Caco-2 (cell line): Measurements from ENCODE around the gene CMKLR1. TPM values are rescaled to one million over a fixed set of nuclear protein-coding genes. Genes with fewer than 3 reads are reported as not detected.

Experiments
- BruUV-seq: library from RNA; stranded (reverse); fragments of 400-500 nt; replicated peaks from 2 replicates; lab custom pipeline; 2021; lab: Mats Ljungman, UMichigan
- CTCF ChIA-PET: fragments of 300-600 bp; sonication (Branson Sonifier 250); formaldehyde crosslinking; loops from one replicate; lab custom pipeline; 2022; ENCODE audit warnings: antibody characterized with exemption; lab: Charles Lee
- POLR2A ChIA-PET: fragments of 300-600 bp; sonication (Branson Sonifier 250); formaldehyde crosslinking; loops from one replicate; lab custom pipeline; 2022; ENCODE audit warnings: antibody characterized with exemption; lab: Charles Lee
- DNase-seq, 2 experiments: peaks; one replicate each; pipeline versions ENCODE4 v3.0.0 to v3.0.0-alpha.2; 2020 to 2022
- H3K27me3 ChIP-seq: replicated peaks from 2 replicates; pipeline ENCODE4 v1.6.0; 2011; ENCODE audit warnings: low read length; ENCODE audit not compliant: control insufficient read depth, insufficient read depth
- H3K36me3 ChIP-seq: 2 replicates; pipeline ENCODE4 v1.5.1; 2011; ENCODE audit warnings: low read length; ENCODE audit not compliant: control insufficient read depth, insufficient read depth
- H3K4me1 ChIP-seq: fragments of 250-450 bp; sonication (Bioruptor Pico); 2 replicates; pipeline ENCODE4 v1.5.1; 2020; ENCODE audit warnings: mild to moderate bottlenecking
- H3K4me3 ChIP-seq: 2 replicates; pipeline ENCODE4 v1.5.1; 2011; ENCODE audit warnings: low read depth, mild to moderate bottlenecking, control low read depth, low read length
- H3K9me3 ChIP-seq: fragments of 250-450 bp; sonication (Bioruptor Pico); 2 replicates; pipeline ENCODE4 v1.5.1; 2020; ENCODE audit warnings: mild to moderate bottlenecking, moderate library complexity
- H3K27ac Mint-ChIP-seq: one replicate; pipeline ENCODE4 v1.8.0; 2022; ENCODE audit warnings: mixed read lengths; ENCODE audit not compliant: unreplicated experiment
- H3K27me3 Mint-ChIP-seq: one replicate; pipeline ENCODE4 v1.8.0; 2022; ENCODE audit warnings: mixed read lengths; ENCODE audit not compliant: insufficient read depth, unreplicated experiment
- H3K36me3 Mint-ChIP-seq: one replicate; pipeline ENCODE4 v1.8.0; 2022; ENCODE audit warnings: mild to moderate bottlenecking, mixed read lengths; ENCODE audit not compliant: insufficient read depth, unreplicated experiment
- H3K4me1 Mint-ChIP-seq: one replicate; pipeline ENCODE4 v1.8.0; 2022; ENCODE audit warnings: low read depth, mixed read lengths; ENCODE audit not compliant: unreplicated experiment
- H3K4me3 Mint-ChIP-seq: one replicate; pipeline ENCODE4 v1.8.0; 2022; ENCODE audit warnings: mild to moderate bottlenecking, moderate library complexity, mixed read lengths; ENCODE audit not compliant: unreplicated experiment
- H3K9me3 Mint-ChIP-seq: one replicate; pipeline ENCODE4 v1.8.0; 2022; ENCODE audit warnings: mixed read lengths; ENCODE audit not compliant: unreplicated experiment
- intact Hi-C: fragments of 100-400 bp; cut with micrococcal nuclease; formaldehyde crosslinking; loops from one replicate; pipeline ENCODE4 v1.10.0; 2022; ENCODE audit not compliant: unreplicated experiment
- total RNA-seq: library from RNA; stranded (reverse); gene quantifications from 2 replicates; pipeline ENCODE4 v1.2.3, GENCODE V29; 2022
- TF ChIP-seq, protein P1 (sequence below), 2 experiments: fragments of 200-600 bp in 1 of 2; IDR thresholded peaks; 1 replicate in 1 of 2; 2 replicates in 1 of 2; pipeline versions ENCODE4 v1.5.1 to v1.8.0; 2011 to 2022; ENCODE audit warnings: antibody characterized with exemption in 1 of 2, control low read depth in 1 of 2, inconsistent platforms in 1 of 2, low read depth in 1 of 2, low read length in 1 of 2, mild to moderate bottlenecking in 1 of 2, moderate library complexity in 1 of 2; ENCODE audit not compliant: insufficient read depth in 1 of 2, severe bottlenecking in 1 of 2, unreplicated experiment in 1 of 2

CMKLR1 gene
- total RNA-seq, 1 experiment from 2014 or later: not detected

- no TSS peak for BruUV-seq
- no peaks in the 10 kb centered on the region for H3K4me1 ChIP-seq
- ChIA-PET POLR2A (no interaction called here), CTCF (no interaction called here)
- Mint-ChIP-seq H3K4me1 (no peaks in the 10 kb centered on the region), H3K9me3 (no peaks in the 10 kb centered on the region), H3K36me3 (no peaks in the 10 kb centered on the region), H3K4me3 (no peak overlapping the region), H3K27me3 (peaks cover 8% of the 10 kb centered on the region), H3K27ac (no peak overlapping the region)
- H3K4me3 ChIP-seq: no peak overlapping the region
- no peaks in the 10 kb centered on the region for H3K9me3 ChIP-seq
- no peaks in the 10 kb centered on the region for H3K27me3 ChIP-seq
- TF ChIP-seq, protein P1, sequence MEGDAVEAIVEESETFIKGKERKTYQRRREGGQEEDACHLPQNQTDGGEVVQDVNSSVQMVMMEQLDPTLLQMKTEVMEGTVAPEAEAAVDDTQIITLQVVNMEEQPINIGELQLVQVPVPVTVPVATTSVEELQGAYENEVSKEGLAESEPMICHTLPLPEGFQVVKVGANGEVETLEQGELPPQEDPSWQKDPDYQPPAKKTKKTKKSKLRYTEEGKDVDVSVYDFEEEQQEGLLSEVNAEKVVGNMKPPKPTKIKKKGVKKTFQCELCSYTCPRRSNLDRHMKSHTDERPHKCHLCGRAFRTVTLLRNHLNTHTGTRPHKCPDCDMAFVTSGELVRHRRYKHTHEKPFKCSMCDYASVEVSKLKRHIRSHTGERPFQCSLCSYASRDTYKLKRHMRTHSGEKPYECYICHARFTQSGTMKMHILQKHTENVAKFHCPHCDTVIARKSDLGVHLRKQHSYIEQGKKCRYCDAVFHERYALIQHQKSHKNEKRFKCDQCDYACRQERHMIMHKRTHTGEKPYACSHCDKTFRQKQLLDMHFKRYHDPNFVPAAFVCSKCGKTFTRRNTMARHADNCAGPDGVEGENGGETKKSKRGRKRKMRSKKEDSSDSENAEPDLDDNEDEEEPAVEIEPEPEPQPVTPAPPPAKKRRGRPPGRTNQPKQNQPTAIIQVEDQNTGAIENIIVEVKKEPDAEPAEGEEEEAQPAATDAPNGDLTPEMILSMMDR (IDR thresholded peaks at IDR 0.05; ENCODE audit: insufficient read depth in 1 of 2, low read depth in 1 of 2, low read length in 1 of 2, severe bottlenecking in 1 of 2, unreplicated experiment in 1 of 2): no peak
- no peak for DNase-seq
- intact Hi-C loops: no loop called here
- no peaks in the 10 kb centered on the region for H3K36me3 ChIP-seq
Observed at GRCh38 chr12:108239378-108239777, 99.7 kb downstream of the CMKLR1 start.

GRCh38 chr12:108238474-108238873 is 100.6 kb downstream of the CMKLR1 start:
- H3K27ac Mint-ChIP-seq: no peak overlapping the region
- no peaks in the 10 kb centered on the region for H3K27me3 ChIP-seq
- H3K36me3 Mint-ChIP-seq: no peaks in the 10 kb centered on the region
- H3K4me1 Mint-ChIP-seq: no peaks in the 10 kb centered on the region
- H3K4me3 Mint-ChIP-seq: no peak overlapping the region
- TF ChIP-seq, protein P1 (IDR thresholded peaks at IDR 0.05; ENCODE audit: insufficient read depth in 1 of 2, low read depth in 1 of 2, low read length in 1 of 2, severe bottlenecking in 1 of 2, unreplicated experiment in 1 of 2): no peak
- no peaks in the 10 kb centered on the region for H3K9me3 ChIP-seq
- CTCF ChIA-PET: no interaction called here
- intact Hi-C loops: no loop called here
- H3K4me3 ChIP-seq: no peak overlapping the region
- no TSS peak for BruUV-seq
- POLR2A ChIA-PET: no interaction called here
- peaks cover 8% of the 10 kb centered on the region for H3K27me3 Mint-ChIP-seq
- H3K36me3 ChIP-seq: no peaks in the 10 kb centered on the region
- no peaks in the 10 kb centered on the region for H3K4me1 ChIP-seq
- no peaks in the 10 kb centered on the region for H3K9me3 Mint-ChIP-seq
- DNase-seq: no peak

Other genes with a start within 250 kb of the CMKLR1 start
- not detected in 2 replicates for gene WSCD2, start 210.0 kb downstream of the CMKLR1 start, total RNA-seq
- 2.8 and 3.6 TPM in 2 replicates for gene FICD, start 176.0 kb upstream of the CMKLR1 start, total RNA-seq
- gene SART3, start 221.9 kb upstream of the CMKLR1 start, total RNA-seq: 77.3 and 79.2 TPM in 2 replicates
- gene ISCU, start 223.3 kb upstream of the CMKLR1 start, total RNA-seq: 70.1 and 86.9 TPM in 2 replicates